ENCODE data around the gene SP140L. TPM values are rescaled to one million over a fixed set of nuclear protein-coding genes. Genes with fewer than 3 reads are reported as not detected.
A peak's percentile ranks its signal among the peaks of the same experiment; 100 is the strongest.

Gene SP140L
- total and polyA plus RNA-seq, 10 of the 15 experiments (the other 5 are each of a cell fraction or from before 2014, with no cell fraction given), result 4.7 to 28.6 (median 15.0) TPM

GRCh38 chr2:230319211-230319862, 7.7 kb upstream of the SP140L start:
- Histone ChIP-seq H3K9me3 (replicated peaks; ENCODE audit: control insufficient read depth, insufficient read depth, low read length) (no peaks in the 10 kb centered on the region; the same call in 2 of the 3 replicates), H3K4me3 (no peak overlapping the region), H2AFZ (ENCODE audit: control insufficient read depth, low read depth, low read length) (no peak overlapping the region), H4K20me1 (ENCODE audit: control insufficient read depth, insufficient read depth) (no peaks in the 10 kb centered on the region), H3K4me1 (ENCODE audit: control insufficient read depth, insufficient read depth, low read length) (peaks cover 27% of the 10 kb centered on the region), H3K9ac (ENCODE audit: control insufficient read depth, insufficient read depth, low read length) (peak overlapping the region; percentile 24; the same call in 1 of the 2 replicates), H3K4me2 (ENCODE audit: control insufficient read depth, insufficient read depth) (peak overlapping the region; percentile 58; the same call in 1 of the 2 replicates), H3K79me2 (ENCODE audit: control insufficient read depth, insufficient read depth, low read length) (no peaks in the 10 kb centered on the region), H3K27ac (ENCODE audit: control insufficient read depth, insufficient read depth) (peak overlapping the region; percentile 62), H3K27me3 (replicated peaks in 1 of 2; ENCODE audit: control insufficient read depth in 2 of 2, insufficient read depth in 2 of 2, low read length in 1 of 2) (no peaks in the 10 kb centered on the region), H3K36me3 (ENCODE audit: control insufficient read depth in 2 of 2, insufficient read depth in 2 of 2, low read length in 1 of 2) (peaks cover 0 to 3% of the 10 kb centered on the region in 2 experiments; a peak in 1 of 4 replicates)
- ChIA-PET SMC1A (ENCODE audit: uncharacterized antibody, unreplicated experiment) (interaction anchor here (0.6 to 4.2 kb wide), 10 partner anchors 9 to 271 kb away, joined by 3 to 23 read pairs (median 4); partner anchors contain the start of gene SP140L), RAD21 (ENCODE audit: unreplicated experiment) (interaction anchor here (1.3 to 2.3 kb wide), 4 partner anchors 8 to 151 kb away, joined by 3 to 14 read pairs (median 8); partner anchors contain the start of gene SP140L), CTCF (interaction anchor here (0.9 to 1.9 kb wide), 9 partner anchors 8 to 272 kb away, joined by 3 to 8 read pairs (median 4); partner anchors contain the start of genes SP110 and SP140L), POLR2A (interaction anchor here (1.0 to 1.9 kb wide), 2 partner anchors 8 to 235 kb away, joined by 3 to 8 read pairs; partner anchors contain the start of gene SP140L)
- 7% methylated on average over 5 of the region's 5 CpGs for WGBS (ENCODE audit: insufficient coverage, insufficient replicate concordance, low lambda C conversion rate, missing lambda C conversion rate)
- DNase-seq (ENCODE audit: low read depth, low spot score), result peak; percentile 60
- BruUV-seq (replicated peaks), result no TSS peak
- intact Hi-C loops (cut with micrococcal nuclease; ENCODE audit: unreplicated experiment), result loop anchor here (2.0 to 5.0 kb wide), 2 partner anchors 63 to 112 kb away; no protein-coding TSS in a partner anchor
- peak; percentile 92 for ATAC-seq
- peak; percentile 89 for FAIRE-seq
- in situ Hi-C loops (cut with MboI), result no loop called here
- TF ChIP-seq ETV6 (conservative IDR thresholded peaks at IDR 0.05 in 1 of 2, IDR thresholded peaks at IDR 0.05 in 1 of 2; ENCODE audit: borderline replicate concordance in 1 of 2, low read depth in 1 of 2) (peak in 1 of 2 experiments; percentile 11; a peak in 1 of 4 replicates), SKIL (IDR thresholded peaks at IDR 0.05; ENCODE audit: low read depth, poor library complexity, severe bottlenecking) (no peak), STAT1 (conservative IDR thresholded peaks at IDR 0.05) (no peak), ZNF687 (IDR thresholded peaks at IDR 0.05) (no peak), POLR2AphosphoS5 (IDR thresholded peaks at IDR 0.05; ENCODE audit: low read length) (no peak), BCL11A (IDR thresholded peaks at IDR 0.05; ENCODE audit: low read depth, low read length) (peak; percentile 59; the same call in 1 of the 2 replicates), PRDM15 (CRISPR knock-in tag; IDR thresholded peaks at IDR 0.05) (no peak), ZNF207 (IDR thresholded peaks at IDR 0.05; ENCODE audit: borderline replicate concordance) (no peak), SMAD5 (IDR thresholded peaks at IDR 0.05; ENCODE audit: low read depth) (no peak), LARP7 (IDR thresholded peaks at IDR 0.05) (no peak), SP1 (IDR thresholded peaks at IDR 0.05; ENCODE audit: low read depth, low read length) (no peak), BHLHE40 (IDR thresholded peaks at IDR 0.05; ENCODE audit: borderline replicate concordance in 1 of 2, low read depth in 2 of 2, low read length in 1 of 2) (no peak)

Measured in GM12878 (cell line).